Measurements from ENCODE around the gene RASA2. TPM values are rescaled to one million over a fixed set of nuclear protein-coding genes. Genes with fewer than 3 reads are reported as not detected.

Gene RASA2
- total and polyA plus RNA-seq, 5 donors from 2014 or later = 46.5 to 93.5 (median 57.1) TPM

DNA sequence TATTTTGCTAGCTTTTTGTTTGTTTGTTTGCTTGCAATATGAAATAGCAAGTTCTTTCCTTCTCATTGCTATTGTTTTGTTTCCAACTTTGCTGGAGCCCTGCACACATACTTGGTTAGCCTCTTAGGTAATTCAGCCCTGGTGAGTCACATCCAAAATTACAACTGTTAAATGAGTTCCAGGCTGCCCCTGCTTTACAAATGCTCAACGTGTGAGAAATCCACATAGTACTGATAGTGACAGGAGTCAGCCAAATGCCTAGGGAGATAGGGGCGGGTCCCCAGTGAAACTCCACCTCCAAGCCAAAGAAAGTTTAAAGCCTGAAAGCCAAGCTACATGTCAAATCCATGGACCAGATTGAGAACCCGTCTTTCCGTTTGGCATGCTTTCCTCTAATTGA is 169.9 kb downstream of the RASA2 start:
- Mint-ChIP-seq H3K4me3 (no peak overlapping the region), H3K4me1 (peaks cover 0 to 7% (median 0%) of the 10 kb centered on the region in 4 donors), H3K36me3 (no peaks in the 10 kb centered on the region), H3K27ac (no peak overlapping the region), H3K27me3 (peaks cover 68% of the 10 kb centered on the region), H3K9me3 (no peaks in the 10 kb centered on the region)
- DNase-seq = no peak
- Histone ChIP-seq H3K4me3 (ENCODE audit: low read depth, low read length) (no peak overlapping the region), H3K4me1 (ENCODE audit: control insufficient read depth, insufficient read depth, low read length, poor library complexity, severe bottlenecking) (peaks cover 7% of the 10 kb centered on the region), H3K36me3 (ENCODE audit: control insufficient read depth, insufficient read depth, low read length) (no peaks in the 10 kb centered on the region), H3K27ac (ENCODE audit: insufficient read depth, low read length, poor library complexity, severe bottlenecking) (no peak overlapping the region), H3K9me3 (ENCODE audit: control insufficient read depth in 2 of 2, low read length in 2 of 2) (no peaks in the 10 kb centered on the region), H3K27me3 (ENCODE audit: control insufficient read depth, insufficient read depth, low read length) (peaks cover 33% of the 10 kb centered on the region)
- no peak for ATAC-seq (ENCODE audit: low read depth in 2 of 2)

DNA sequence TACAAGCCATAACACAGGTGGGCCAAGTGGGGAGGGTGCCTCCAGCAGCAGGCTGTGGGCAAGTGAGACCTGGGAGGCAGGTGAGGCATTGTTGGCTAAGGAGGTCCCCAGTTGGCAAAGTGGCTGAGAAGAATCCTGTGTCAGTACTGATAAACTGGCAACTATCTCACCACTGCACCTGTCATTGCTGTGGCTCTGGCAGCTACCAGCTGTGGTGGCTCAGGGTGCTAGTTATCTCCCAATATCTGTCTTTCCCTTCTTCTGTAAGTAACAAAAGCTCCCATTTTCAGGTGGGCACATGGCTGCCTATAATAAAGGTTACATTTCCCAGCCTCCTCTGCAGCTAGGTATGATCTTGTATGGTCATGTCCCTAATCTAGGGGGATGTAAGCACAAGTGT is 170.7 kb downstream of the RASA2 start:
- H3K9me3 ChIP-seq (ENCODE audit: control insufficient read depth in 2 of 2, low read length in 2 of 2) = no peaks in the 10 kb centered on the region
- DNase-seq (no peak), ATAC-seq (ENCODE audit: low read depth in 2 of 2) (no peak)
- H3K27me3 ChIP-seq (ENCODE audit: control insufficient read depth, insufficient read depth, low read length) = peaks cover 35% of the 10 kb centered on the region
- H3K27ac ChIP-seq (ENCODE audit: insufficient read depth, low read length, poor library complexity, severe bottlenecking) = no peak overlapping the region
- Mint-ChIP-seq H3K4me1 (peaks cover 0 to 7% (median 0%) of the 10 kb centered on the region in 4 donors), H3K27ac (no peak overlapping the region), H3K27me3 (peaks cover 76% of the 10 kb centered on the region), H3K36me3 (no peaks in the 10 kb centered on the region), H3K9me3 (no peaks in the 10 kb centered on the region), H3K4me3 (no peak overlapping the region)
- H3K36me3 ChIP-seq (ENCODE audit: control insufficient read depth, insufficient read depth, low read length) = no peaks in the 10 kb centered on the region
- no peak overlapping the region for H3K4me3 ChIP-seq (ENCODE audit: low read depth, low read length)
- peaks cover 7% of the 10 kb centered on the region for H3K4me1 ChIP-seq (ENCODE audit: control insufficient read depth, insufficient read depth, low read length, poor library complexity, severe bottlenecking)

DNA sequence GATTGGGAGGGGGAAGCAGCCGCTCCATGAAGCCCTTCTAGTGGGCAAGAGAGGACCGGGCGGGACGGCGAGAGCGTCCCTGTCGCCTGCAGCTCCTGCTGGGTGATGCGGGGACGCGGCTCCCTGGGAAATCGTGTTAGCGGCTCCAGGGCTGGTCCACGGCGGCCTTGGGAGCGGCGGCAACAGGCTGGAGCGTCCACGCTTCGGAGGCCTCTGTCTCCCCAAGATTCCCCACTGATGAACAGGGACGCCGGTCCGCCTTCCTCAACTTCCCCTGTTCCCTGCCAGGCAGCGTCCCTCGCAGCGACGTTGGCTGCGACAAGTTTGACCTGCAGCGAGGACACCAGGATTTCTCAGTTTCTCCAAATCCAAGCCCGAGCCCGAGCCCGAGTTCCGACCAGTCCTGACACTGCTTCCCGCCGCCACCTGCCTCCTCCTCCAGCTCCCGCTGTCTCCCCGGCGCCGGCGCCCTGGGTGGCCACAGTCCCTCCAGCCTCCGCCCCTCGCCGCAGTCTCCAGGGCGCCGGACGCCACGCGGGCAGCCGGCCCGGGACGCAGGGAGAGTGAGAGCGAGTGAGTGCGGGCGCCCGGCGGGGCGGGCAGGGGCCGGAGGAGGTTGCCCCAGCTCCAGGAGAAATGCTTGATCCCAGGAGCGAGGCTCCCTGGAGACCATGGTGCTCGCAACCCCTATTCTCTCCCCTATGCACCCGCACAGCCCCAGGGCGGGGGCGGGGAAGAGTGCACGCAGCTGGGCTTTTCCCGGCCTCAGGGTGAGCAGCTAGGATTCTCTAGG is 173.2 kb downstream of the RASA2 start:
- H3K4me3 Mint-ChIP-seq = peak overlapping the region in 3 of 4 donors; percentile 64 to 72 (median 67)
- Histone ChIP-seq H3K27ac (ENCODE audit: insufficient read depth, low read length, poor library complexity, severe bottlenecking) (no peak overlapping the region), H3K36me3 (ENCODE audit: control insufficient read depth, insufficient read depth, low read length) (no peaks in the 10 kb centered on the region), H3K9me3 (ENCODE audit: control insufficient read depth in 2 of 2, low read length in 2 of 2) (no peaks in the 10 kb centered on the region), H3K27me3 (ENCODE audit: control insufficient read depth, insufficient read depth, low read length) (peaks cover 39% of the 10 kb centered on the region), H3K4me1 (ENCODE audit: control insufficient read depth, insufficient read depth, low read length, poor library complexity, severe bottlenecking) (peaks cover 7% of the 10 kb centered on the region), H3K4me3 (ENCODE audit: low read depth, low read length) (no peak overlapping the region)
- peaks cover 90% of the 10 kb centered on the region for H3K27me3 Mint-ChIP-seq
- H3K9me3 Mint-ChIP-seq = peaks cover 0 to 8% (median 0%) of the 10 kb centered on the region in 7 donors
- no peak for ATAC-seq (ENCODE audit: low read depth in 2 of 2)
- H3K4me1 Mint-ChIP-seq = peaks cover 0 to 7% (median 0%) of the 10 kb centered on the region in 4 donors
- DNase-seq = no peak
- no peaks in the 10 kb centered on the region for H3K36me3 Mint-ChIP-seq
- H3K27ac Mint-ChIP-seq = no peak overlapping the region

DNA sequence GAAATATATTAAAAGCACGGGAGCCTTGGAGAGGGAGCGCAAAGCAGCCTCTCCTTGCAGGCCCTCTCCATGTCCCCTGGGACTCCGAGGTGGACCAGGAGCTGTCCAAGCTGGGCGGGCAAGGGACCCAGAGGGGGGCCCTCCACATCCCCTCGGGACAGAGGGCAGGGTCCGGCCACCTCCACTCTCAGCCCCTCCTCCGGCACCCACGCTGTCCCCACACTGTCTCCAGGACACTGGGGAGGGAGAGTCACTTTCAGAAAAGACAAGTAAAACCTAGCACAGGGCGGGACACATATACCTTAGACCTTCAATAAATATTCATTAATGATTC is 173.8 kb downstream of the RASA2 start:
- Histone ChIP-seq H3K27me3 (ENCODE audit: control insufficient read depth, insufficient read depth, low read length) (peaks cover 38% of the 10 kb centered on the region), H3K4me3 (ENCODE audit: low read depth, low read length) (no peak overlapping the region), H3K4me1 (ENCODE audit: control insufficient read depth, insufficient read depth, low read length, poor library complexity, severe bottlenecking) (peaks cover 7% of the 10 kb centered on the region), H3K36me3 (ENCODE audit: control insufficient read depth, insufficient read depth, low read length) (no peaks in the 10 kb centered on the region), H3K27ac (ENCODE audit: insufficient read depth, low read length, poor library complexity, severe bottlenecking) (no peak overlapping the region), H3K9me3 (ENCODE audit: control insufficient read depth in 2 of 2, low read length in 2 of 2) (no peaks in the 10 kb centered on the region)
- H3K4me3 Mint-ChIP-seq = no peak overlapping the region
- no peak for DNase-seq
- H3K27ac Mint-ChIP-seq = no peak overlapping the region
- no peaks in the 10 kb centered on the region for H3K36me3 Mint-ChIP-seq
- no peak for ATAC-seq (ENCODE audit: low read depth in 2 of 2)
- H3K27me3 Mint-ChIP-seq = peaks cover 88% of the 10 kb centered on the region
- H3K9me3 Mint-ChIP-seq = peaks cover 0 to 8% (median 0%) of the 10 kb centered on the region in 7 donors
- peaks cover 0 to 7% (median 0%) of the 10 kb centered on the region in 4 donors for H3K4me1 Mint-ChIP-seq

DNA sequence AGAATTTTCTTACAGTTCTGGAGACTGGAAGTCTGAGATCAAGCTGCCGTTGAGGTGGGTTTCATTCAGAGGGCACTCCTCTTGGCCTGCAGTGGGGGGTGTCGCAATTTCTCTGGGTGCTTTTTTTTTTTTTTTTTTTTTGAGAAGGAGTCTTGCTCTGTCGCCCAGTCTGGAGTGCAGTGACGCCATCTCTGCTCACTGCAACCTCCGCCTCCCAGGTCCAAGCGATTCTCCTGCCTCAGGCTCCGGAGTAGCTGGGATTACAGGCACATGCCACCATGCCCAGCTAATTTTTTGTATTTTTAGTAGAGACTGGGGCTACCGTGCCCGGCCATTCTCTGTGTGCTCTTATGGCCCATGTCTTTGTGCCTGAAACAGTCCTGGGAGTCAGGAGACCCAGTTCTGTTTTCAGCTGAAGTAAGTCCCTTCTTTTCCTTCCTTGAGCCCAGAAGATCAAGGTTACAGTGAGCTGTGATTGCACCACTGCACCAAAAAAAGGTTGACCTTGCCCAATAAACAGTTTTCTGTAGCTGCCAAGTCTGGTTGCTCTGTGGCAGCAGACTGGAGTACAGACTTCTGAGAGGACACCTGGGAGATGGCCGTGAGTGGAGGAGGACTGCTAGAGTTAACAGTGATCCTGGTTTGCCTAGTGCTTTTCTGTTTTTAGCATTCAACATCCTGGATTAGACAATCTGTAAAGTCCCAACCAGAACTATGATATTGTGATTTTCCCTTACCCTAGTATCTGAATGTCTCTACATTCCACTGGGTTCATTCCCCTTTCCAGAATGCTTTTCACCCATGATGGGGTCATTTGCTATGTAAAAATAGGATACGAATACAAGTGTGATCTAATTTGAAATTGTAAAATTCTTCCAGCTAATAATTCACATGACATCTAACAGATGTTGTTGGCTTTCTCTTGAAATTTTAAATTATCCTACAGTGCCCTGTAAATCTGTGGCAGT is 174.7 kb downstream of the RASA2 start:
- Histone ChIP-seq H3K4me3 (ENCODE audit: low read depth, low read length) (no peak overlapping the region), H3K27ac (ENCODE audit: insufficient read depth, low read length, poor library complexity, severe bottlenecking) (no peak overlapping the region), H3K4me1 (ENCODE audit: control insufficient read depth, insufficient read depth, low read length, poor library complexity, severe bottlenecking) (peaks cover 7% of the 10 kb centered on the region), H3K27me3 (ENCODE audit: control insufficient read depth, insufficient read depth, low read length) (peaks cover 31% of the 10 kb centered on the region), H3K9me3 (ENCODE audit: control insufficient read depth in 2 of 2, low read length in 2 of 2) (no peaks in the 10 kb centered on the region), H3K36me3 (ENCODE audit: control insufficient read depth, insufficient read depth, low read length) (no peaks in the 10 kb centered on the region)
- no peak overlapping the region for H3K27ac Mint-ChIP-seq
- peaks cover 0 to 8% (median 0%) of the 10 kb centered on the region in 7 donors for H3K9me3 Mint-ChIP-seq
- peaks cover 78% of the 10 kb centered on the region for H3K27me3 Mint-ChIP-seq
- H3K36me3 Mint-ChIP-seq = no peaks in the 10 kb centered on the region
- peaks cover 0 to 7% (median 0%) of the 10 kb centered on the region in 4 donors for H3K4me1 Mint-ChIP-seq
- DNase-seq = no peak
- ATAC-seq (ENCODE audit: low read depth in 2 of 2) = no peak
- no peak overlapping the region for H3K4me3 Mint-ChIP-seq

DNA sequence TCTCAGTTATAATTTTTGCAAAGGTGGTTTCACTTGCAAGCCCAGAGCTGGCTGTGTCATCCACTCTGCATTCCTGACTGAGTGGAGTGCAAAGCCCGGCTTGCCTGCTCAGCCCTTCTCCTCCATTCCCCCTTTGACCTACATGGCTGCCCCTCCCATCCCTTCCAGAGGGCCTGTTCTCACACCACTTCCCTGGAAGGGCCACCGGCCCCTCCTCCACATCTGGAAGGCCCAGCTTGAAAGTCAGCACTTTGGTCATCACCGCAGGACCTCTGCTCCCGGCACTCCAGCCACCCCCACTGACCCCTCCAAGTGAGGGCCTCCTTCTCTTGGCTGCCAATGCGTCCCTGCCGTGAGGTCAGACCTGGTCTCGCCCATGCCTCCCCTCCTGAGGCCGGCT is 177.2 kb downstream of the RASA2 start:
- peaks cover 7% of the 10 kb centered on the region for H3K4me1 ChIP-seq (ENCODE audit: control insufficient read depth, insufficient read depth, low read length, poor library complexity, severe bottlenecking)
- H3K4me3 ChIP-seq (ENCODE audit: low read depth, low read length) = no peak overlapping the region
- Mint-ChIP-seq H3K27me3 (peaks cover 60% of the 10 kb centered on the region), H3K4me3 (no peak overlapping the region), H3K9me3 (peaks cover 0 to 12% (median under 1%) of the 10 kb centered on the region in 7 donors), H3K36me3 (no peaks in the 10 kb centered on the region), H3K4me1 (peaks cover 0 to 7% (median 0%) of the 10 kb centered on the region in 4 donors), H3K27ac (no peak overlapping the region)
- ATAC-seq (ENCODE audit: low read depth in 2 of 2) (no peak), DNase-seq (no peak)
- peaks cover 0 to 1% of the 10 kb centered on the region in 2 experiments for H3K9me3 ChIP-seq (ENCODE audit: control insufficient read depth in 2 of 2, low read length in 2 of 2)
- H3K36me3 ChIP-seq (ENCODE audit: control insufficient read depth, insufficient read depth, low read length) = no peaks in the 10 kb centered on the region
- no peak overlapping the region for H3K27ac ChIP-seq (ENCODE audit: insufficient read depth, low read length, poor library complexity, severe bottlenecking)
- peaks cover 18% of the 10 kb centered on the region for H3K27me3 ChIP-seq (ENCODE audit: control insufficient read depth, insufficient read depth, low read length)

All from CD4-positive, CD25-positive, alpha-beta regulatory T cell (primary cell).